ENCODE results near the gene MEGF6. TPM values are rescaled to one million over a fixed set of nuclear protein-coding genes. Genes with fewer than 3 reads are reported as not detected.
"Not testable (repeated sequence)": the region's sequence is repeated elsewhere in the genome, so short reads cannot be mapped to it uniquely, and the experiment has no call there.

MEGF6 gene
- polyA plus RNA-seq, 3 donors: 6.4 to 8.1 (median 7.0) TPM

DNA sequence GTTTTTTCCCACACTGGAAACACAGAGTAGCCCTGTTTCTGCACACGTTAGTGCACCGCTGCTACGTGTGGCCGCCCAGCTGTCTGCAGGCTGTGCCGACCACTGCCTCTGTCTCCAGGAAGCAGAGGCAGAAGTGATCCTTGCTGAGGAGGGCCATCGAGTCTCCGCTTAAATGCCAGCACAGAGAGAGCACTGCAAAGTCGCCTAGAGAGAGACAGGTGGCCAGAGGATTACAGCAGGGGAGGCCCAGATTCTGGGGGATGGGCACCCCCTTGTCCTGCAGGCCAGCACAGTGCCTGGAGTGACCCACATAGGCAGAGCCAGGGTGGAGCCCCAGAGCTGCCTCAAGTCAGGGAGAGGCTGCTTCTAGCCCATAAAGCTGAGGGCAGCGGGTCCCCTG, 19.6 kb upstream of the MEGF6 start:
- DNase-seq (ENCODE audit: low read depth in 3 of 3, low spot score in 2 of 3): no peak

DNA sequence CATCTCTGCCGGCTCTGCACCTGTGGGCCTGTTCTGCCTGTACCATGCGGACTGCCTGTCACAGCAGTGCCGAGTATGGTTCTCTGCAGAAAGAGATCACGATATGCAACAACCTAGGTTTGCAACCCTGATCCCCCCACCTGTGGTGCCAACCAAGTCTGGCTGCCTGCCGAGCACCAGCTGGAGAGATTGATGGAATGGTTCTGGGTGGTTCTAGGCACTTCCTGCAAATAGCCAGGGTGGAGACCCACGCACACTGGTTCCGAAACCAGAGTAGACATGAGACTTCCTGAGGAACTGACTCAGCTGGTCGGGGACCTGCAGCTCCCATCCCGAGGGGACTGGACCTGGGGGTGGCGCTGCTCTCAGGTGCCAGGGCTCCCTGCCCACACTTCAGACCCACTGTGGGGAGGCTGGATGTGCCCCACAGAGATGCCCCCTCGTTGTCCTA, 18.9 kb upstream of the MEGF6 start:
- DNase-seq (ENCODE audit: low read depth in 3 of 3, low spot score in 2 of 3): no peak

DNA sequence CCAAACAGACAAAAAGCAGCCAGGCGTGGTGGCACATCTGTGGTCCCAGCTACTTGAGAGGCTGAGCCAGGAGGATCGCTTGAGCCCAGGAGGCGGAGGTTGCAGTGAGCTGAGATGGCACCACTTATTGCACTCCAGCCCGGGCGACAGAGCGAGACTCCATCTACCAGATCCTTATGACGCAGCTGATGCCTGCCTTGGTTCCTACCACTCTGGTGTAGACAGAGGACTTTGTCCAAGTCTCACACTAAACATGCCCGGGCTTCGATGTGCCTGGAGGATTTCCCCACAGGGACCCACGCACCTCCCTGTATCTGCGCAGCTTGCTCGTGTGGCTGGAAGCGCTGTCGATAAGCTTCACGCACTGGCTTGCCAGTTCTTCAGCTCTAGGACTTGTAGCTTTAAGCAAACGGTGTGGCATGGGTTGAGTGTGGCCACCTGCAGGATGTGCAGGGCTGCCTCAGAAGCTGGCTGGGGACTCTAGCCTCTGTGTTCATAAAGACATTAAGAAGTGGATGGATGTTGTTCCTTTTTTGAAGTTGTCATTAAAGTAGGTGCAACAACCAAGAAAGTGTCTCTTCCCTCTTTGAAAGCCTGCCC, 18.4 kb upstream of the MEGF6 start:
- no peak for DNase-seq (ENCODE audit: low read depth in 3 of 3, low spot score in 2 of 3)

DNA sequence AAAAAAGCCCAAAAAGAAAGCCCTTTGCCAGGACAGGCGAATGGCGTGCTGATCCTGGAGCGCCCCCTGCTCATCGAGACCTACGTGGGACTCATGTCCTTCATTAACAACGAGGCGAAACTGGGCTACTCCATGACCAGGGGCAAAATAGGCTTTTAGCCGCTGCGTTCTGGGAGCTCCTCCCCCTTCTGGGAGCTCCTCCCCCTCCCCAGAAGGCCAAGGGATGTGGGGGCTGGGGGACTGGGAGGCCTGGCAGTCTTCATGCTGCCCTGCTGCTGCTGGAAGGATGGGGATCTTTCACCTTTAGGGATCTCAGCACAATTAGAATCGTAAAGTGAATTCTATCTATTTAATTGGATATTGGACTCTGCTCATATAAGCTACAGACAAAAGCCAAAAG, 17.1 kb upstream of the MEGF6 start:
- DNase-seq (ENCODE audit: low read depth in 3 of 3, low spot score in 2 of 3): no peak

DNA sequence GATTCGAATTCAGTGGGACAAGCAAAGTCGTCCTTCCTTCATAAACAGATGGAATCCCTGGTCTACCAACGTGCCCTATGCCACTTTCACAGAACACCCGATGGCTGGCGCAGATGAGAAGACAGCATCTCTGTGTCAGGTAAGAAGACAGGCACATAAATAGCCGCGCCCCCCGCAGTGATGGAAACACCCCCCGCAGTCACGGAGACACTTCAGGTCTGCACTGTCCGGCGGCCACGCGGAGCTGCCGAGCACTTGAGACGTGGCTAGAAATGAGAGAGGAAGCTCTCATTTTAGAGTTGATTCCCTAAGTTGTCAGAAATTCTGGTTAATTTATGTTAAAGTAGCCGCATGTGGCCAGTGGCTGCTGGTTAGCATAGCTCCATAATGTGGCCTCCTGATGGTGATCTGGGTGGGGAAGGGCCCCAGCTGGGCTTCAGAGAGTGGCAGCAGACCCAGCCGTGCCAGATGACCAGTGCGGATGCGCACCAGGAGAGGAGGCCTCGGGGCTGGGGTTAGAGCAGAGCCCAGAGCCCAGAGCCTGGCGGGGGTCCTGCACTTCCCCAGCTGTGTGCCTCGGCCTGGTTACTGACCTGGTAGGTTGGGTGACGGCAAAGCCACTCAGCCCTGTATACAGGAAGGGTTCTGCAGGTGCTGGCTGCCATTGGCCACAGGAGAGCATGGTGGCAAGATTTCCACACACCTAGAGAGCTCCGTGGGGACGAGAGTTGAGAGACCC, 16.4 kb upstream of the MEGF6 start:
- no peak for DNase-seq (ENCODE audit: low read depth in 3 of 3, low spot score in 2 of 3)

DNA sequence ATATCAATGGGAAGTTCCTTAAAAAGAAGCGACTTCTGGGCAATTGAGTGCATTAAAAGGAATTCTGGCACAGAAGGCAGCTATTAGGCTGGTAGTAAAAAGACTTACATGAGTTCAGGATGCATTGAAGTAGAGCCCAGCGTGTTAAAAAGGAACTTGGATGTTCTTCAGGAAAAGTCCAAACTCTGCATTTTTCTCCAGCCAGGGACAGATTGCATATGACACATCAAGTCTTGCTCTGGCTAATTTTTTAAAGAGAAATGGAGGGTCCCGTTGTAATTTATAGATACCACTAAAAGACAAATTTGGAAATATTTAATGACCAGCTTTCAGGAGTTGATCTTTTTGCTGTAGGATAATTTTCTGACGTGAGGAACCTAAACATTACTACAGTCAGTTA, 14.7 kb upstream of the MEGF6 start:
- DNase-seq (ENCODE audit: low read depth in 3 of 3, low spot score in 2 of 3): no peak

DNA sequence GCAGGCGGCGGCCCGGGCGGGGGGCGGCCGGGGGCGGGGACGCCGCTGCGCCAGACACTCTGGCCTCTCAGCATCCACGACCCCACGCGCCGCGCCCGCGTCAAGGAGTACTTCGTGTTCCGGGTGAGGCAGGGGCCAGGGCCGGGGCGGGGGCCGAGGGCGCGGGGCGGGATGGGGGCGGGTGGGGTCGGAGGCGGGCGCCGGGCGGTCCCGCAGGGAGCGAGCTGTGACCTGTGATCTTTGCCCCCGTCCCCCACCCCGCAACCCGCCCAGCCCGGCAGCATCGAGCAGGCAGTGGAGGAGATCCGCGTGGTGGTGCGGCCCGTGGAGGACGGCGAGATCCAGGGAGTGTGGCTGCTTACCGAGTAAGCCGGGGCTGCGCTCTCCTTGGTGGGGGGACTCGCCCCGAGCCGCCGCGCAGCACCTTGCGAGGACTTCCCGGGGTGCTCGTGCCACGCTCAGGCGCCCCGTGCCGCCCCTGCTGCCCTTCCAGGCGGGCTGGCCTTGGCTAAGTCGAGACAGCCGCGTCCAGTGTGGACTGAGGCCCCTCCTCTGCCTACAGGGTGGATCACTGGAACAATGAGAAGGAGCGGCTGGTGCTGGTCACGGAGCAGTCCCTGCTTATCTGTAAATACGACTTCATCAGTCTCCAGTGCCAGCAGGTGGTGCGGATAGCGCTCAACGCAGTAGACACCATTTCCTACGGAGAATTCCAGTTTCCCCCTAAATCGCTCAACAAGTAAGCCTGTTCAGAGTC, 14.0 kb upstream of the MEGF6 start:
- no peak for DNase-seq (ENCODE audit: low read depth in 3 of 3, low spot score in 2 of 3)

DNA sequence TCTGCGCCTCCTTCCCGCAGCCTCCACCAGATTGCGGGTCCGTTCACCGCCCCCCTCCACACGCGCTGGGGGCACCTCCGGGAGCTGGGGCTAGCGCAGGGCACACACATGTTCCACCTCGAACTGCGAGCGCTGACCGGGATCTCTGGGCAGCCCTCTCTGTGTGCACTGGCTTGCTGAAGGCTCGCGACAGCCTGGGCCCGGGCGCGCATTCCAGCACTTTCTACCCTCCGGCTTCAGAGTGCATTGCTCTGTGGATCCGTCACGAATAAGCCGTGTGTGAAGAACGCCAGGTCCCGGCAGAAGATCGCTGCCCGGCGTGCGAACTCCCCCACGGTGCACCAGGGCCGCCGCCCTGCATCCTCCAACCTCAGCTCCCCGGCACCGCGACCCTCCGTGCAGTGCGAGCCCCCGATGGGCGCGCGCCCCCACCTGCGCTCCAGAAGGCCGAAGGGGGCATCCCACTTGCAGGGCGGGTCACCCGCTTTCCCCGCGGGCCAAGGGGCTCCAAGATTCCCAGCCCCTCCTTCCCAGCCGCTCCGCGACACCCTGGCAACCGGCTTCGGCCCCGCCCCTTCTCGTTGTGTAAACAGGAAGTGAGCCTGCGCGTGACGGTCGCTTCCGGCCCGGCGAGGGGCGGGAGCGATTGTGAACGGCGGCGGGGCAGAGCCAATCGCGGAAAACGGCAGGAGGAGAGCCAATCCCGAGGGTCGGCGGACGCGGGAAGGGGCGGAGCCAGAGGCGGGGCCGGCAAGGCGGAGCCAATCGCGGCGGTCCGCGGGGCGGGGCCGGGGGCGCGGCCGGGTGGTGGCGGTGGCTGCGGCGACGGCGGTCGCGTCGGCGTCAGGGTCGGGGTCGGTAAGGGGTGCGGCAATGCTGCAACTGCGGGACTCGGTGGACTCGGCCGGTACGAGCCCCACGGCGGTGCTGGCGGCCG, 13.2 kb upstream of the MEGF6 start, which contains the start of gene TPRG1L:
Gene TPRG1L (plus strand): TSS at position 816 of the 937 bp plus-strand sequence. CDS start 58 bp downstream, at position 874.
- DNase-seq (ENCODE audit: low read depth in 3 of 3, low spot score in 2 of 3): peak; percentile 82 to 92 (median 91)

DNA sequence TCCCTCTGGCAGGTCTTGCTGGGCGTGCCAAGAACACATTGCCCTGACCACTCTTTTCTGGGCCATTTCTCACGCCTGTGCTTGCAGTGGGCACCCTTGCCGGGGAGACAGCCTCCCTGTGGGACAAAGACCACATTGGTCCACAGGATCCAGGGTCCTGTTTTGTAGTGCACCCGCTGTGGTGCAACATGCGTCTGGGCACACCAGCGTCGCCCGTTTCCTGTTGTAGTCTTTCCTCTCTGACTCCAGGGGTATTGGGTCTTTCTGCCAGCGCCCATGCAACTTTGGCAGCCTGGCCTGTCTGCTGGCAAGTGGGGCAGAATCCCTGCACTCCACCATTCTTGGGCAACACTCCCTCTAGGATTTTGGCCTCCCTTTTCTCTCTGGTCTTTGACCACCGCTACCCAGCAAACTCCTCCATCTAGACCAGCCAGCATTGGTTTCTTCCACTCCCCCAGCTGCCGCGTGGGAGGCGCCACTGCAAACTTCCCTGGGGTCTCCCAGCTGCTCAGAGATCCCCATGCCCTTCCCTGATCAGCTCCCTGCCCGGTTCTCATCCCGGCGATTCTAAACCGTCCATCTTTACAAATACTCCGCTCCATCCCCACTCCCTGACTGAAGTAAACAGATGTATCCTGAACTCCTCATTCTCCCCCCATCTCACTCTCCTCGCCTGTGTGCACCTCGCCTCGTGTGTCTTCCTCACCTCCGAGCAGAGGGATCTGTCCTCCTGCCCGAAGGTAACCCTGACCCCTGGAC, 12.3 kb upstream of the MEGF6 start:
- DNase-seq (ENCODE audit: low read depth in 3 of 3, low spot score in 2 of 3): no peak

DNA sequence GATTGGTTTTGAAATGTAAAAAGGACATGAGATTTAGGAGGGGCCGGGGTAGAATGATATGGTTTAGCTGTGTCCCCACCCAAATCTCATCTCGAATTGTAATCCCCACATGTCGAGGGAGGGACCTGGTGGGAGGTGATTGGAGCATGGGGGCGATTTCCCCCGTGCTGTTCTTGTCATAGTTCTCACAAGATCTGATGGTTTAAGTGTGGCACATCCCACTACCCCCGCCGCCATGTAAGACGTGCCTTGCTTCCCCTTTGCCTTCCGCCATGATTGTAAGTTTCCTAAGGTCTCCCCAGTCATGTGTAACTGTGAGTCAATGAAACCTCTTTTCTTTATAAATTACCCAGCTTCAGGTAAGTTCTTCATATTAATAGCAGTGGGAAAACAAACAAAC, 10.8 kb upstream of the MEGF6 start:
- DNase-seq (ENCODE audit: low read depth in 3 of 3, low spot score in 2 of 3): not testable (repeated sequence)

DNA sequence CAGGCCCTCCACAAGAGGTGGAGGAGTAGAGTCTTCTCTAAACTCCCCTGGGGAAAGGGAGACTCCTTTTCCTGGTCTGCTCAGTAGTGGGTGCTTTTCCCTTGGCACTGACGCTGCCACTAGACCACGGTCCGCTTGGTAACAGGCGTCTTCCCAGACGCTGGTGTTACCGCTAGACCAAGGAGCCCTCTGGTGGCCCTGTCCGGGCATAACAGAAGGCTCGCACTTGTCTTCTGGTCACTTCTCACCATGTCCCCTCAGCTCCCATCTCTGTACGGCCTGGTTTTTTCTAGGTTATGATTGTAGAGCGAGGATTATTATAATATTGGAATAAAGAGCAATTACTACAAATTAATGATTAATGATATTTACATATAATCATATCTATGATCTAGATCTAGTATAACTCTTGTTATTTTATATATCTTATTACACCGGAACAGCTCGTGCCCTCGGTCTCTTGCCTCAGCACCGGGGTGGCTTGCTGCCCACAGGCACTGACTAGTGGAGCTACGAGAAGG, 9.9 kb upstream of the MEGF6 start:
- DNase-seq (ENCODE audit: low read depth in 3 of 3, low spot score in 2 of 3): not testable (repeated sequence)

DNA sequence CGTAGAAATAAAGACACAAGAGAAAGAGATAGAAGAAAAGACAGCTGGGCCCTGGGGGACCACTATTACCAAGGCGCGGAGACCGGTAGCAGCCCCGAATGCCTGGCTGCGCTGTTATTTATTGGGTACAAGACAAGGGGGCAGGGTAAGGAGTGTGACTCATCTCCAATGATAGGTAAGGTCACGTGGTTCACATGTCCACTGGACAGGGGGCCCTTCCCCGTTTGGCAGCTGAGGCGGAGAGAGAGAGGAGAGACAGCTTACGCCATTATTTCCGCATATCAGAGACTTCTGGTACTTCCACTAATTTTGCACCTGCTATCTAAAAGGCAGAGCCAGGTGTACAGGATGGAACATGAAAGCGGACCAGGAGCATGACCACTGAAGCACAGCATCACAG, 9.4 kb upstream of the MEGF6 start:
- no peak for DNase-seq (ENCODE audit: low read depth in 3 of 3, low spot score in 2 of 3)

DNA sequence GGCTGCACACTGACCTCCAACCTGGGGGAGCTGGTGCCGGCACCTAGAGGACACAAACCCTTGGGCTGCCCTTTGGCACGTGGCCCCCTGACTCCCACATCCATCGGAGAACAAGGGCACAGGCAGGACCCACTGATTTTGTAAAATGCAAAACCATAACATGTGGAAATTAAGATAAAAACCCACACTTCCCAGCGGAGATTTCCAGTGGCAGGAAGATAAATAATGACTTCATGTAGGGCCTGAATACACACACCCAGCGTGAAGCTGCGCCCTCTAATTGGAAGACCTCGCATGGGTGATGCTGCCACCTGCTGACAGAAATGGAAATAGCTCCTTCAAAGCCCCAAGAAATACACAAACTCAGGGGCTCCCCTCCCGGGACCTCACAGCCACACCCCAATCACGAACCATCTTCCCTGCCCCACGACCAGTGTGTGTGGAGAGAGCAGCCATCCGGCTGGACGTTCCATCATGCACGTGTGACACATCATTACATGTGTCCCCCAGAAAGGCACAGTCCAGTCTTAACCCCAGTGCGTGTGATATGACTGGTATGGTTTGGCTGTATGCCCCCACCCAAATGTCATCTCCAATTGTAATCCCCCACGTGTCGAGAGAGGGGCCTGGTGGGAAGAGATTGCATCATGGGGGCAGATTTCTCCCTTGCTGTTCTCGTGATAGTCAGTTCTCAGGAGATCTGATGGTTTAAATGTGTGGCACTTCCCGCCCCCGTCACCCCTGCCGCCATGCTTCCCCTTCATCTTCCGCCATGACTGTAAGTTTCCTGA, 7.8 kb upstream of the MEGF6 start:
- DNase-seq (ENCODE audit: low read depth in 3 of 3, low spot score in 2 of 3): peak in 2 of 3 donors; percentile 72 to 74

DNA sequence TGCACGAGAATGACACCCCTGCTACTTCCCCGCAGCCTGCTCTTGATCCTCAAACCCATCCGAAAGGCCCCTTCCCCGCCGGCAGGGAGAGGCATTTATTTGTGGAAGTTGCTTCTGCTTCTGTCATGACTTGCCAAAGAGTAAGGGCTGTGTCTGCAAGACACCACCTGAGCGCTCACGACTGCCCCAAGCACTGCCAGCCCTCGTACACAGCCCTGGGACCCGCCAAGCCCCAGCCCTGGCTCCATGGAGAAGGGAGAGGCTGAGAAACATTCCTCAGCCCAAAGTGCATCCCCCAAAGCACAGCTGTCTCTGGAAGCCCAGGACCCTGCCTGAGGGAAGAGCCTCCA, 7.2 kb upstream of the MEGF6 start:
- no peak for DNase-seq (ENCODE audit: low read depth in 3 of 3, low spot score in 2 of 3)

DNA sequence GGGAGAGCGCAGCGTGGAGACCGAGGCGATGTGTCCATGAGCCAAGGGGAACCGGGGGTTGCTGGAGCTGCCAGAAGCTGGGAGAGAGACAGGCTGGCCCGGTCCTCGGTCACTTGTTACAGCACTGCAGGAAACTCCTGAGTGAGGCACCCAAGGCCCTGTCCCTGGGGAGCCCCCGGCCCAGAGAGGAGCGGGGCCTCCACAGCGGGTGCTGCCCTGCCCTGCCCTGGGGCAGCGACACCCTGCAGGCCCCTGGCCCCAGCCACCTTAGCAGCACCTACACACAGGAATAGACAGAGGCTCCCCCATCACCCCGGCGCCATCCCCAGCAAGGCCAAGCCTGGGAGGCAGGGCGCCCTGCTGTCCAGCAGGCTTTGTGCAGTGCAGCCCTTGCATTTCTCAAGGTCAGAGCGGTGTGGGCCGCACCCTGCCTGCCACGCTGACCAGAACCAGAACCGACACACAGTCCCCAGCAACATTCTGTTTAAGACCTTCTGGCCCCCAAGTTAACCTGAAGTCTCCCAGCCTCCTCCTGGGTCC, 6.6 kb upstream of the MEGF6 start:
- DNase-seq (ENCODE audit: low read depth in 3 of 3, low spot score in 2 of 3): no peak

DNA sequence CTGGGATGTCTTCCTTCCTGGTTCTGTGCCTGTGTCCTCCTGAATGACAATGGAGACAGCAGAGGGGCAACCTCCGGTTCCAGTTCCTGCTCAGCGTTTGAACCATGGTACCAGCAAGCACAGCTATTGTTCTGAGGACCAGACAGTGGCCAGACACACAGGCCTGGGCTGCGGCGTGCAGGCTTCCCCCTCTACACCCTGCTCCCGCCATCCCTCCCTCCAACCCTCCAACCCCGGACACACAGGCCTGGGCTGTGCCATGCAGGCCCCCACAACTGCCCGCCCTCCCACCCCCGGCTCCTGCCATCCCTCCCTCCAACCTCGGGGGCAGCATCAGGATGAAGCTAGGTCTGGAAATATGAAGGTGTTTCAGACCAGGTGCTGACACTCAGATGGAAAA, 5.6 kb upstream of the MEGF6 start:
- no peak for DNase-seq (ENCODE audit: low read depth in 3 of 3, low spot score in 2 of 3)

DNA sequence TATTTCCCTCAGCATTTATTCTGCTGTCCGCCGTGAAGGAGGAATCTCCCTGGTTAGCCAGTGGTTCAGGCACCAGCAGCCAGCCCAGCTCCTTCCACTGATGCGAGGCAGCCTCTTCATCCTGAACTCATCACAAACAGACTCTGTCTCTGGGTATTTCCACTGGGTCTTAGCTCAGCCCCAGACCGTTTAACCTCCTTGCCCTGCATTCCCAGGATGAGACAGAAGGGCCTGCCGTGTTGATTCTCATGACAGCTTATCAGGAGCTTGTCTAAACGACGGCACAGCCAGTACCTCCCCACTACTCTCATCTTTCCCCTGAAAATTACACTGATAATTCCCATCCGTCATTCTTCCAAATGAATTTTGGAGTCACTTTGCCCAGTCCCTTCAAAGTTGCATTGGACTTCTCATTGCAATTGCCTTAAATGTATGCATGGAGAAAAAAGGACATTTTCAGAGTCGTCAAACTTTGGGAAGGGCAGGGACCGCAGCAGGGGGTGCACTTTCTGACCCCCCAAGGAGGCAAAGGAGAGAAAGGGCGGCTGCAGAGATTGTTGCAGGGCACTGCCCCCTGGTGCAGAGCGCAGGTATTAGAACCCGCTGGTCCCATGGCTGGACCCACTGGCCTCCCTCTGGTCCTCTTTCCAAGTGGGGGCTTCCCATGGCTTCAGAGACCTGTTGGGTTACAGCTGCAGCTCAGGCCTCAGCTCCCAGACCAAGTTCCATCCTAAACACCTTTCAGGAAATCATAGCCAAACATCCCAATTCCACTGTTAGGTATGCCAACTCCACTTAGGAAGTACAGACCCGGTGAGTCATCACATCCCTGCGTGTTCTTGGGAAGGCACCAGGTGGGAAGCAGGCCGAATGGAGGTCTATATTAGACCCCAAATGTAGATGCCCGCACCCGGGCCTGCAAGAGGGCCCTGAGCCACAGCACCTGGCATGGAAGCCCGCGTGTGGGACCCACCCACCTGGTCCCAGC, 3.7 kb upstream of the MEGF6 start:
- DNase-seq (ENCODE audit: low read depth in 3 of 3, low spot score in 2 of 3): no peak
